Retinal pigment epithelial cell (primary cell): ENCODE measurements around the gene PHLDA2.

Experiments used
- DNase-seq: peaks from one replicate; pipeline ENCODE4 v3.0.0-alpha.2; 2010; ENCODE audit warnings: low read depth
- H3K4me3 ChIP-seq: 2 replicates; pipeline ENCODE4 v1.5.1; 2011; ENCODE audit warnings: mild to moderate bottlenecking, low read length, control low read depth, moderate library complexity
- CTCF ChIP-seq: conservative IDR thresholded peaks from 2 replicates; pipeline ENCODE4 v1.5.1; 2011; ENCODE audit warnings: low read depth, low read length, control low read depth, inconsistent platforms

Gene PHLDA2, protein sequence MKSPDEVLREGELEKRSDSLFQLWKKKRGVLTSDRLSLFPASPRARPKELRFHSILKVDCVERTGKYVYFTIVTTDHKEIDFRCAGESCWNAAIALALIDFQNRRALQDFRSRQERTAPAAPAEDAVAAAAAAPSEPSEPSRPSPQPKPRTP

DNA sequence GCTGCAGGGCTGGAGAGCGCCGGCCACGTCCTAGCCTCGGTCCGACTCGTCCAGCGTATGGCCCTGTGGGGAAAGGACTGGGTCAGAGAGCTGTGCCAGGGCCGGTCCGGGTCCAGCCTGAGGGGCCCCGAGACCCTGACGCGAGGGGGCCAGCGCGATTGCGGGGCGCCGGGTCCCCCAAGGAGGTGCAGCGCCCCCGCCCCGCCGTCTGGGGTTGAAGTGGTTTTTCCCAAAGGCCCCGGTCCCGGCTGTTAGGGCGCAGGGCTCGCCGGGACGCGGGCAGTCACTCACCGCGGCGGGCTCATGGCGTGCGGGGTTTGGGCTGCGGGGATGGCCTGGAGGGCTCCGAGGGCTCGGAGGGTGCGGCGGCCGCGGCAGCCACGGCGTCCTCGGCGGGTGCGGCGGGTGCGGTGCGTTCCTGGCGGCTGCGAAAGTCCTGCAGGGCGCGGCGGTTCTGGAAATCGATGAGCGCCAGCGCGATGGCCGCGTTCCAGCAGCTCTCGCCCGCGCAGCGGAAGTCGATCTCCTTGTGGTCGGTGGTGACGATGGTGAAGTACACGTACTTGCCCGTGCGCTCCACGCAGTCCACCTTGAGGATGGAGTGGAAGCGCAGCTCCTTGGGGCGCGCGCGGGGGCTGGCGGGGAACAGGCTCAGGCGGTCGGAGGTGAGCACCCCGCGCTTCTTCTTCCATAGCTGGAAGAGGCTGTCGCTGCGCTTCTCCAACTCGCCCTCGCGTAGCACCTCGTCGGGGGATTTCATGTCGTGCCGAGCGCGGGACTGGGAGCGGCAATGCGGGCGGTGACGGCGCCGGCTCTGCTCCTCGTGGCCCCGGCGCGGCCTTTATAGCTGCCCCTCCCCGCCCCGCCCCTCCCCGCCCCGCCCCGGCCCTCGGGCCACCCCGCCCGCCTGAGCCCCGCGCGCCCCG is at the start of gene PHLDA2:
Gene PHLDA2 (minus strand): TSS at position 816 of the 926 bp plus-strand sequence. CDS start 56 bp downstream, at position 760.
- no peak for TF ChIP-seq CTCF
- no peak for DNase-seq

DNA sequence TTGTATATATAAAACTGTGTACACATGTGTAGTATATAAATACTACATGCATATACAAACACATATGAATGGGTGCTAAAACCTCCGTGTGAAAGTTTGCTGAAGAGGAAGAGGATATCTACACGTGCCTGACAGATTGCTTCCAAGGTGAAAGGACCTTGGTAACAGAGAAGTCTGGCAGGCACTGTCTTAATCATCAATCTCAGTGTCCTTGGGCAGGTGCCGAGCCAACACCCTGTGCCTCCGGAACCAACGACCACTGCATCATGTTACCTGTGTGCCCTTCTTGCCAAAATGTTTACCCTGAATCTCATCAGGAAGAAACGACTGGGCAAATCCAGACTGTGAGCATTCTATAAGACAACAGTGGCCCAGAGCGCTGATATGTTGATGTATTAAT is 47.9 kb upstream of the PHLDA2 start:
- no peak overlapping the region for H3K4me3 ChIP-seq
- TF ChIP-seq CTCF, result no peak
- no peak for DNase-seq

More for the DNA sequence above, at the start of gene PHLDA2:
- peak within 1 kb of the TSS; percentile 60 for H3K4me3 ChIP-seq

GRCh38 chr11:2976294-2977063 is 47.3 kb upstream of the PHLDA2 start:
- TF ChIP-seq CTCF, result no peak
- no peak overlapping the region for H3K4me3 ChIP-seq
- DNase-seq, result no peak

DNA sequence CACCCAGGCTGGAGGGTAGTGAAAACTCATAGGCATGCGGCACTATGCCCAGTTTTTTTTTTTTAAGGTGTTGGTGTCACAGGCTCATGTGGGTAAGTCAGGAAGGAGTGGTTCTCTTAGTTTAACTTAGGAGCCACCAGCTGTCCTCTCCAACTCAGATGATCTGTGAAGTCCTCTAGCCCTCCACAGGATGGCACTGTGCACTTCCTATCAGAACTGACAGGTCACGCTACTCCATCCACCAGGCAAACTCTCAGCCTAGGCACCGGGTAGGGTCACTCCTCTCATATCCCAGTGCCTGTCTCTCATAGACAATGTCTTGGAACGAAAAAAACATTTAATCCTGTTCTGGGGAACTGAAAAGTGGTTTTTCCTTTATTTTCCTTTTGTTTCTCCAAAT is 46.4 kb upstream of the PHLDA2 start:
- DNase-seq, result no peak
- TF ChIP-seq CTCF, result peak; percentile 60
- H3K4me3 ChIP-seq, result no peak overlapping the region

DNA sequence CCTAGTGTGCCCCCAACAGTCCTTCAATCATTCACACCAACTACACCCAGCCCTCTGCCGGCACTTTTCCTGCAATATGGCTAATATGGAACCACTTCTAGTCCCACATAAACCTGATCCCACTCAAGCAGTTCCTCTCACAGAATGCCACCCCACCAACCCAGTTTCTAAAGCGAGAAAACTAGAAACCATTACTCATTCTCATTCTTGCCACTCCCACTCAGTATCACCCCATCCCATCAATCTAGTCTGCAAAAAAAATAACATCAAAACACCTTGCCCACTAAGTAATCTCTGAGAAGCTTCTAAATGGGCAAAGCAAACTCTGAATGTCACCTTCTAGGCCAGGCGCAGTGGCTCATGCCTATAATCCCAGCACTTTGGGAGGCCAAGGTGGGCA is 45.1 kb upstream of the PHLDA2 start:
- no peak overlapping the region for H3K4me3 ChIP-seq
- DNase-seq, result no peak
- TF ChIP-seq CTCF, result no peak

DNA sequence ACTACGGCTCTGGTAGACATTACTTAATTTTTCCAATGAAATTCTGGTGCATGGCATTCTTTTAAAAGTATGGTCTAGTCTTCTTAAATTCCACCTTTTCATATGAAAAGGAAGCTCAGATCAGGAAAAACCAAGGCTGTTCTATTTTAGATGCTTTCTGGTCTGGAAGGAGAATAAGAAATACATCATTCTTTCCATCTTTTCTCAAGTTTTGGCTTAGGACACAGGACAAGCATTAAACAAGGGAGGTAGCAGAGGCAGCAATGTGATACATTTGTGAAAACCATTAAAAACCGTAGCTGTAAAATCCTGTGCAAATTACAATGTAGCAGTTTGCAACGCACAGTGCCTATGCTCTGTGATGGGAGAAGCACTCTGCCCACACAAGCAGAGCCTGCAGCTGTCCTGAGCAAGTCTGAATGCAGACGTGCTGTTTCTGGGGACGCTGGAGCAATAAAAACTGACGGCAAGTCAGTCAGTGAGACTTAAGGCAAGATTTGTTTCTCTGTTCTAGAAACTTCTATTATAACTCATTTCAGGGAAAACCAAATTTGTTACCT is 39.2 kb upstream of the PHLDA2 start:
- TF ChIP-seq CTCF, result no peak
- H3K4me3 ChIP-seq, result no peak overlapping the region
- no peak for DNase-seq
